ENCODE results near the gene TRNT1. TPM values are rescaled to one million over a fixed set of nuclear protein-coding genes. Genes with fewer than 3 reads are reported as not detected.

TRNT1 gene
- total RNA-seq, 1 experiment from 2014 or later, result 41.7 TPM

GRCh38 chr3:3189102-3189727 lies 62.5 kb downstream of the TRNT1 start:
- TF ChIP-seq EZH2 (IDR thresholded peaks at IDR 0.05; ENCODE audit: borderline replicate concordance, low read depth, low read length, poor library complexity, severe bottlenecking) (no peak), CTCF (conservative IDR thresholded peaks at IDR 0.05; ENCODE audit: low read depth, low read length) (no peak)
- DNase-seq (ENCODE audit: low spot score), result no peak
- Histone ChIP-seq H3K36me3 (ENCODE audit: insufficient read depth, low read length, poor library complexity, severe bottlenecking) (no peaks in the 10 kb centered on the region), H3K4me1 (ENCODE audit: insufficient read depth, low read length, poor library complexity, severe bottlenecking) (no peaks in the 10 kb centered on the region), H3K27me3 (replicated peaks; ENCODE audit: insufficient read depth, low read depth, low read length, poor library complexity) (peaks cover 31% of the 10 kb centered on the region), H3K9me3 (ENCODE audit: low read depth, low read length, poor library complexity, severe bottlenecking) (no peaks in the 10 kb centered on the region), H3K4me3 (ENCODE audit: low read depth, low read length, poor library complexity, severe bottlenecking) (no peak overlapping the region), H3K27ac (ENCODE audit: low read depth, low read length, poor library complexity, severe bottlenecking) (no peak overlapping the region)
- BruUV-seq (replicated peaks), result no TSS peak
- ChIA-PET CTCF (no interaction called here), POLR2A (ENCODE audit: low non-redundant PET) (interaction anchor here (0.7 kb wide), 1 partner anchor 875 kb away, joined by 3 read pairs; no protein-coding TSS in a partner anchor)
- intact Hi-C loops (cut with micrococcal nuclease; ENCODE audit: unreplicated experiment), result no loop called here

DNA sequence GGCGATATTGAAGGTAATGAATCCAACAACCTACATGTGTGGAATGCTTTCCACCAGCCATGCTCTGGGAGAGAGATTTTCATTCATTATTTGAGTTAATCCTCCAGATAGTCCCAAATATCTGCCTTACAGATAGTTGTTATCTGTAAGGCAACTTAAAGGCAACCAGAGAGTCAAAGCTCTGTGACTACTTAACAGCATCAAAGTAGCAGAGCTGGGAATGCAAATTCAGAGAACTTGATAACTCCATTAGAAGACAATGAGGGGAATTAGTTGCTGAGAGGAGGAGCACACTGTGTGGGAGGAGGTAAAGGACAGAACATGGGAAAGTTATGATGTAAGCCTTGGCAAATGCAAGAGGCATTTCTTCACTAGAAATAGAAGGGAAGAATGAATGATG lies 63.2 kb downstream of the TRNT1 start:
- intact Hi-C loops (cut with micrococcal nuclease; ENCODE audit: unreplicated experiment), result no loop called here
- Histone ChIP-seq H3K9me3 (ENCODE audit: low read depth, low read length, poor library complexity, severe bottlenecking) (no peaks in the 10 kb centered on the region), H3K36me3 (ENCODE audit: insufficient read depth, low read length, poor library complexity, severe bottlenecking) (no peaks in the 10 kb centered on the region), H3K4me3 (ENCODE audit: low read depth, low read length, poor library complexity, severe bottlenecking) (no peak overlapping the region), H3K4me1 (ENCODE audit: insufficient read depth, low read length, poor library complexity, severe bottlenecking) (no peaks in the 10 kb centered on the region), H3K27me3 (replicated peaks; ENCODE audit: insufficient read depth, low read depth, low read length, poor library complexity) (peaks cover 31% of the 10 kb centered on the region), H3K27ac (ENCODE audit: low read depth, low read length, poor library complexity, severe bottlenecking) (no peak overlapping the region)
- TF ChIP-seq CTCF (conservative IDR thresholded peaks at IDR 0.05; ENCODE audit: low read depth, low read length) (no peak), EZH2 (IDR thresholded peaks at IDR 0.05; ENCODE audit: borderline replicate concordance, low read depth, low read length, poor library complexity, severe bottlenecking) (no peak)
- BruUV-seq (replicated peaks), result no TSS peak
- ChIA-PET CTCF (no interaction called here), POLR2A (ENCODE audit: low non-redundant PET) (no interaction called here)
- DNase-seq (ENCODE audit: low spot score), result no peak

DNA sequence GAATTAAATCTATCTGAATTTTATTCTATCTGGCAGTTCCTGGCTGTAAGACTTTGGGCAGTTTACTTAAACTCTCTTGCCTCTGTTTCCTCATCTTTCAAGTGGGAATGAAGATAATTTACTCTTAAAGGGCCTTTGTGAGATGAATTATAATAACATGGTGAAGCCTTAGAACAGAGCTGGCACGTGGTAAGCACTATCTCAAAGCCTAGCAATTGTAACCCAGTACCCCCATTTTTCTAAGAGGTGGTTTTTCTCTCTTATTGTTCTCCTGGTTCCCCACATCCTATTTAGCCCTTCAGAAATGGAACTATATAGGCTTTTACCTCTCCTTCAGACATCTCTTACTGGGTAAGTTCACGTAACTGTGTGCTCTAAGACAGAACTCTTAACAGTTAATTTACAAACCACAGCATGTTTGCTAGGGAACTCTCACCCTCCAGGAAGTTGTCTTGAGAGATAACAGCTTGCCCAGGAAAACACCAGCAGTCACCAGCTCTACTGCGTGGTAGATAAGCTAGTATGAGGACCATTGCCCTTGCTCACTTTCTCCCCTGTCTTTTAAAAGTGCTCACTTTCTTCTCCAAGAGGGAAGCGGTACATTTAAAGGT lies 65.0 kb downstream of the TRNT1 start:
- intact Hi-C loops (cut with micrococcal nuclease; ENCODE audit: unreplicated experiment), result no loop called here
- CTCF ChIA-PET, result no interaction called here
- no TSS peak for BruUV-seq (replicated peaks)
- DNase-seq (ENCODE audit: low spot score), result no peak
- no peaks in the 10 kb centered on the region for H3K9me3 ChIP-seq (ENCODE audit: low read depth, low read length, poor library complexity, severe bottlenecking)
- POLR2A ChIA-PET (ENCODE audit: low non-redundant PET), result no interaction called here
- H3K27me3 ChIP-seq (replicated peaks; ENCODE audit: insufficient read depth, low read depth, low read length, poor library complexity), result peaks cover 31% of the 10 kb centered on the region
- no peaks in the 10 kb centered on the region for H3K36me3 ChIP-seq (ENCODE audit: insufficient read depth, low read length, poor library complexity, severe bottlenecking)
- TF ChIP-seq EZH2 (IDR thresholded peaks at IDR 0.05; ENCODE audit: borderline replicate concordance, low read depth, low read length, poor library complexity, severe bottlenecking) (no peak), CTCF (conservative IDR thresholded peaks at IDR 0.05; ENCODE audit: low read depth, low read length) (no peak)
- no peaks in the 10 kb centered on the region for H3K4me1 ChIP-seq (ENCODE audit: insufficient read depth, low read length, poor library complexity, severe bottlenecking)
- H3K4me3 ChIP-seq (ENCODE audit: low read depth, low read length, poor library complexity, severe bottlenecking), result no peak overlapping the region
- H3K27ac ChIP-seq (ENCODE audit: low read depth, low read length, poor library complexity, severe bottlenecking), result no peak overlapping the region
